ENCODE results near the gene ZNF182. TPM values are rescaled to one million over a fixed set of nuclear protein-coding genes. Genes with fewer than 3 reads are reported as not detected.
"Not testable (repeated sequence)": the region's sequence is repeated elsewhere in the genome, so short reads cannot be mapped to it uniquely, and the experiment has no call there.

Gene ZNF182
- total RNA-seq, 1 experiment from 2014 or later: 6.2 TPM

DNA sequence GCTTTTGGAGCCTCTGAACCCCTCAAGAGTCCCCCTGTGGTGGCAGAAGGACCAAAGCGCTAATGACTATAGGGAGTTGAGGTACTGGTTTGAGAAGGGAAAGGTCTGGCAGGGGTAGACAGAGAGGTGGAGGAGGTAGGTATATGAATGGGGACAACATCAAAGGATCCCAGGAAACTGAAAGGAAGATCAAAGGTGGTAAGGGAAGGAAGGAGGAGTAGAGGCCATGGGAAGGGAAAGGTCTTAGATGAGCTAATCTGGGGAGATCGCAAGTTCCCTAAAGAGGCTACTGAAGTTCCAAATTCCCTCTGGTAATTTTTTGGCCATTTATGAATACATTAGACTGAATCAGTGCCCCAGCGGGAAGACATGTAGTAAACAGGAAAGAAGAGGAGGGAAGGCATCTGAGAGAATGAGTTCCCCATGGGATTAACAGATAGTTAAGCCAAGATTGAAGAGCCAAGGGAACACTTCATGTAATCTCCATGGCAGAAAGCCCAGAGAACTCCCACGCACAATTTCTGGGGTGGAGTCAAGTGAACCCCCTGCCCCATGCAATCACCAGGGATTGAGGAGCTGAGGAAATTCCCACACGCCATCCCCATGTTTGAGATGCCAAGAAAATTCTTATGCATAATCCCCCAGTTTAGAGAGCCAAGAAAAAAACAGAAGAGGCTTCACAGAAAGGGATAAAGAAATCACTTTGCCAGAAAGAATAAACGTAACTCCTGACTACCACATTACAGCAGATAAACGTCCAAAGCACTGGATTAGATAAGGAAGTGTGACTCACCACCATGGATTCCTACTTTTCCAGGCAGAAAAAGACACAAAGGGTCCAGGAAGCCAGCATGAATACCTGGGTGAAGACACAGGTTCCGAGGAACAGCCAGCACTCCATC, 41.9 kb upstream of the ZNF182 start:
- peaks cover 11% of the 10 kb centered on the region for H3K4me1 Mint-ChIP-seq
- no peaks in the 10 kb centered on the region; the same call in 1 of the 2 replicates for H3K27me3 Mint-ChIP-seq (ENCODE audit: low read depth)
- TF ChIP-seq ZNF317 (CRISPR knock-in tag; IDR thresholded peaks at IDR 0.05; ENCODE audit: borderline replicate concordance, low read depth) (no peak), RELA (CRISPR knock-in tag; IDR thresholded peaks at IDR 0.05; ENCODE audit: borderline replicate concordance) (no peak), FOXJ3 (CRISPR knock-in tag; IDR thresholded peaks at IDR 0.05; ENCODE audit: borderline replicate concordance) (no peak)
- TF ChIP-seq, protein P1, sequence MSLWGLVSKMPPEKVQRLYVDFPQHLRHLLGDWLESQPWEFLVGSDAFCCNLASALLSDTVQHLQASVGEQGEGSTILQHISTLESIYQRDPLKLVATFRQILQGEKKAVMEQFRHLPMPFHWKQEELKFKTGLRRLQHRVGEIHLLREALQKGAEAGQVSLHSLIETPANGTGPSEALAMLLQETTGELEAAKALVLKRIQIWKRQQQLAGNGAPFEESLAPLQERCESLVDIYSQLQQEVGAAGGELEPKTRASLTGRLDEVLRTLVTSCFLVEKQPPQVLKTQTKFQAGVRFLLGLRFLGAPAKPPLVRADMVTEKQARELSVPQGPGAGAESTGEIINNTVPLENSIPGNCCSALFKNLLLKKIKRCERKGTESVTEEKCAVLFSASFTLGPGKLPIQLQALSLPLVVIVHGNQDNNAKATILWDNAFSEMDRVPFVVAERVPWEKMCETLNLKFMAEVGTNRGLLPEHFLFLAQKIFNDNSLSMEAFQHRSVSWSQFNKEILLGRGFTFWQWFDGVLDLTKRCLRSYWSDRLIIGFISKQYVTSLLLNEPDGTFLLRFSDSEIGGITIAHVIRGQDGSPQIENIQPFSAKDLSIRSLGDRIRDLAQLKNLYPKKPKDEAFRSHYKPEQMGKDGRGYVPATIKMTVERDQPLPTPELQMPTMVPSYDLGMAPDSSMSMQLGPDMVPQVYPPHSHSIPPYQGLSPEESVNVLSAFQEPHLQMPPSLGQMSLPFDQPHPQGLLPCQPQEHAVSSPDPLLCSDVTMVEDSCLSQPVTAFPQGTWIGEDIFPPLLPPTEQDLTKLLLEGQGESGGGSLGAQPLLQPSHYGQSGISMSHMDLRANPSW (CRISPR knock-in tag; conservative IDR thresholded peaks at IDR 0.05; ENCODE audit: low read depth): no peak
- no peaks in the 10 kb centered on the region for H3K9me3 Mint-ChIP-seq
- ATAC-seq (no peak), DNase-seq (ENCODE audit: low spot score) (no peak)
- H3K36me3 Mint-ChIP-seq: no peaks in the 10 kb centered on the region
- ChIA-PET CTCF (no interaction called here), POLR2A (no interaction called here)
- H3K27ac Mint-ChIP-seq: peak overlapping the region; percentile 27
- no peak overlapping the region for H3K4me3 Mint-ChIP-seq

DNA sequence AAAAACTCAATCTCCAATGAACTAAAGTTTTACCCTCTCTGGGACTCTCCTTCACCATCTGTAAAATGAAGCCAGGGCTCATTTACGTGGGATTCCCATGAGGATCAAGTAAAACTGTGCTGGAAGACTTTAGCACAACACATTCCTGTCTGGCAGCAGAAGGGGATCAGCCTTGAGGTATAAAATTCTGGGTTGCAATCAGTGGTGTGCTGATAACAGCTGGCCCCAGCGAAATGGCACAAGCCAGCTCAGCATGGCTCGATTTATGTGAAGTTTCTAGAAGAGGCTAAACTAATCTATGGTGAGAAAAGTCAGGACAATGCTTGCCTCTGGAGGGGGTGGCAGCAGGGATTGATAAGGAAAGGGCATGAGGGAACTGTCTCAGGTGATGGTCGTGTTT, 39.3 kb upstream of the ZNF182 start:
- POLR2A ChIA-PET: no interaction called here
- ATAC-seq (no peak), DNase-seq (ENCODE audit: low spot score) (no peak)
- H3K36me3 Mint-ChIP-seq: no peaks in the 10 kb centered on the region
- no peak overlapping the region for H3K4me3 Mint-ChIP-seq
- H3K9me3 Mint-ChIP-seq: no peaks in the 10 kb centered on the region
- TF ChIP-seq, protein P2, sequence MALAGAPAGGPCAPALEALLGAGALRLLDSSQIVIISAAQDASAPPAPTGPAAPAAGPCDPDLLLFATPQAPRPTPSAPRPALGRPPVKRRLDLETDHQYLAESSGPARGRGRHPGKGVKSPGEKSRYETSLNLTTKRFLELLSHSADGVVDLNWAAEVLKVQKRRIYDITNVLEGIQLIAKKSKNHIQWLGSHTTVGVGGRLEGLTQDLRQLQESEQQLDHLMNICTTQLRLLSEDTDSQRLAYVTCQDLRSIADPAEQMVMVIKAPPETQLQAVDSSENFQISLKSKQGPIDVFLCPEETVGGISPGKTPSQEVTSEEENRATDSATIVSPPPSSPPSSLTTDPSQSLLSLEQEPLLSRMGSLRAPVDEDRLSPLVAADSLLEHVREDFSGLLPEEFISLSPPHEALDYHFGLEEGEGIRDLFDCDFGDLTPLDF (CRISPR knock-in tag; IDR thresholded peaks at IDR 0.05): no peak
- CTCF ChIA-PET: no interaction called here
- no peak overlapping the region for H3K27ac Mint-ChIP-seq
- H3K4me1 Mint-ChIP-seq: peaks cover 11% of the 10 kb centered on the region
- peaks cover 3% of the 10 kb centered on the region for H3K27me3 Mint-ChIP-seq (ENCODE audit: low read depth)

DNA sequence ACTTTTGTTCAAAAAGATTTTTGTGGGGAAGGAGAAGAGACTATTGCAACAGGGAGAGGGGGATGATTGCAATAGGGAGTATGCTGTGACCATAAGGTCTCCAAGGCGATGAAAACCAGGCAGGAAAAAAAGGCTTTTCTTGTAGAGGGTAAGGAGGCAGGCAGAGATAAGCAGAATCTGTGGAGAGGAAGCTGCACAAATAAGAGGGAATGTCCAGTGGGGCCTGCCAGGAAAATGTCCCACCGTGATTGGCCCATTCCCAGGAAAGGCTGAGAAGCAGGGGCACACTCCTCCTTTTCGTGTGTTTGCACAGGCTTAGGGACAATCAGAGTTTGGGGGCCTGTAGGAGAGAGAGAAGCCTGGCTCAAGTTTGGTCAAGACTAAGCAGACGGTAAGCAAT, 32.1 kb upstream of the ZNF182 start:
- H3K27me3 Mint-ChIP-seq (ENCODE audit: low read depth): peaks cover 3% of the 10 kb centered on the region; the same call in 1 of the 2 replicates
- no peak overlapping the region for H3K27ac Mint-ChIP-seq
- H3K4me1 Mint-ChIP-seq: no peaks in the 10 kb centered on the region
- DNase-seq (ENCODE audit: low spot score): no peak
- no peak overlapping the region for H3K4me3 Mint-ChIP-seq
- no peak for ATAC-seq
- ChIA-PET POLR2A (no interaction called here), CTCF (no interaction called here)
- TF ChIP-seq, protein P3, sequence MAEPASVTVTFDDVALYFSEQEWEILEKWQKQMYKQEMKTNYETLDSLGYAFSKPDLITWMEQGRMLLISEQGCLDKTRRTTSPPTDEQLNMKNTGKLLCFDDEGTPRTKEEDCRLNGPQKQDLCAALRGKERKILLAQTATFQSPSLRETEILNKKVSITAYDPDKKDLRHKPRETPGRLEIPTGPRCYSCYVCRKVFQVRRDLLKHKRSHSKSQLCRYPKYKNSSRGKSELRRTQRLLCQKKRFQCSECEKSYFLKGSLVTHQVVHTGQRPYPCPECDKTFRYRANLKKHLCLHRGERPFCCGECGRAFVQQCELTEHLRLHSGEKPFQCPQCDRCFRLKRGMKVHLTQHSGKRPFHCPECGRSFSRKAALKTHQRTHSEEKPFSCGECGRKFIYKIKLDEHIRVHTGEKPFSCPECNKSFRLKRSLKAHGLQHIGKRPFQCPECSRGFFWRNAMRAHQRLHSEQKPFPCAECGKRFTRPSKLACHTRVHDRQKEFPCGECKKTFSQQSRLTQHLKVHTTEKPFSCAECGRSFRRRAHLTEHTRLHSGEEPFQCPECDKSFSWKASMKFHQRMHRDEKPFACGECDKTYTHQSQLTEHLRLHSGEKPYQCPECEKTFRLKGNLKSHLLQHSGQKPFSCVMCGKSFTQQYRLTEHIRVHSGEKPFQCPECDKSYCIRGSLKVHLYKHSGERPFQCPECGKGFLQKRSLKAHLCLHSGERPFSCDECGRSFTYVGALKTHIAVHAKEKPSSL (CRISPR knock-in tag; conservative IDR thresholded peaks at IDR 0.05): no peak
- TF ChIP-seq IRF2 (CRISPR knock-in tag; IDR thresholded peaks at IDR 0.05; ENCODE audit: borderline replicate concordance, low read depth): no peak
- TF ChIP-seq, protein P4, sequence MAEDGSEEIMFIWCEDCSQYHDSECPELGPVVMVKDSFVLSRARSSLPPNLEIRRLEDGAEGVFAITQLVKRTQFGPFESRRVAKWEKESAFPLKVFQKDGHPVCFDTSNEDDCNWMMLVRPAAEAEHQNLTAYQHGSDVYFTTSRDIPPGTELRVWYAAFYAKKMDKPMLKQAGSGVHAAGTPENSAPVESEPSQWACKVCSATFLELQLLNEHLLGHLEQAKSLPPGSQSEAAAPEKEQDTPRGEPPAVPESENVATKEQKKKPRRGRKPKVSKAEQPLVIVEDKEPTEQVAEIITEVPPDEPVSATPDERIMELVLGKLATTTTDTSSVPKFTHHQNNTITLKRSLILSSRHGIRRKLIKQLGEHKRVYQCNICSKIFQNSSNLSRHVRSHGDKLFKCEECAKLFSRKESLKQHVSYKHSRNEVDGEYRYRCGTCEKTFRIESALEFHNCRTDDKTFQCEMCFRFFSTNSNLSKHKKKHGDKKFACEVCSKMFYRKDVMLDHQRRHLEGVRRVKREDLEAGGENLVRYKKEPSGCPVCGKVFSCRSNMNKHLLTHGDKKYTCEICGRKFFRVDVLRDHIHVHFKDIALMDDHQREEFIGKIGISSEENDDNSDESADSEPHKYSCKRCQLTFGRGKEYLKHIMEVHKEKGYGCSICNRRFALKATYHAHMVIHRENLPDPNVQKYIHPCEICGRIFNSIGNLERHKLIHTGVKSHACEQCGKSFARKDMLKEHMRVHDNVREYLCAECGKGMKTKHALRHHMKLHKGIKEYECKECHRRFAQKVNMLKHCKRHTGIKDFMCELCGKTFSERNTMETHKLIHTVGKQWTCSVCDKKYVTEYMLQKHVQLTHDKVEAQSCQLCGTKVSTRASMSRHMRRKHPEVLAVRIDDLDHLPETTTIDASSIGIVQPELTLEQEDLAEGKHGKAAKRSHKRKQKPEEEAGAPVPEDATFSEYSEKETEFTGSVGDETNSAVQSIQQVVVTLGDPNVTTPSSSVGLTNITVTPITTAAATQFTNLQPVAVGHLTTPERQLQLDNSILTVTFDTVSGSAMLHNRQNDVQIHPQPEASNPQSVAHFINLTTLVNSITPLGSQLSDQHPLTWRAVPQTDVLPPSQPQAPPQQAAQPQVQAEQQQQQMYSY (CRISPR knock-in tag; IDR thresholded peaks at IDR 0.05): no peak
- no peaks in the 10 kb centered on the region for H3K9me3 Mint-ChIP-seq
- no peaks in the 10 kb centered on the region for H3K36me3 Mint-ChIP-seq

DNA sequence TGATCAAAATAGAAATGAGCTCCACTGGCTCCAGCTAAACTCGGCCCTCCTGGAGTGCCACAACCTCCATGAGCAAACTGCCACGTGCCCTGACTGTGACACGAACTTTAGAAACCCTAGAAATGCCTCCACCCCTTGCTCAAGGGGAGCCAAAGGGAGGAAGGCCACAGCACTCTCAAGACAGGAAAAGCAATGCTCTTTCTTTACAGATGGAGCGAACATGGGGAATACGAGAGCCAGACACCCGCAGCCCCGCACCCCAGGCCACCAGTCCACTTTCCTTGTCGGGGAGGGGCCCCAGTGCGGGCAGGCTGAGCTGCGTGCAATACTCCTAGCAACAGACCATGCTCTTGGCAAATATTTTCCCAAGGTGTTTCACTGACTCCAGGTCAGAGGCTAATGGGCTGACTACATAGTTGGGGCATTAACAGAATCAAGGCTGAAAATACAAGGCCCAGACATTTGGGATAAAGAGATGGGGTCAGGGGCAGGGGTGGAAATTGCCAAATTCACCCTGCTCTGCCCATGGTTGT, 26.9 kb upstream of the ZNF182 start:
- H3K27ac Mint-ChIP-seq; H3K27me3 Mint-ChIP-seq (ENCODE audit: low read depth): not testable (repeated sequence)
- CTCF ChIA-PET: interaction anchor here (1.3 kb wide), 1 partner anchor 224 kb away, joined by 4 read pairs; no protein-coding TSS in a partner anchor

More for the DNA sequence above, 26.9 kb upstream of the ZNF182 start:
- H3K4me3 Mint-ChIP-seq; H3K4me1 Mint-ChIP-seq; POLR2A ChIA-PET; H3K9me3 Mint-ChIP-seq; H3K36me3 Mint-ChIP-seq; DNase-seq (ENCODE audit: low spot score); ATAC-seq: not testable (repeated sequence)
